Endothelial cell of umbilical vein (primary cell): ENCODE measurements around the gene CACNA1E. TPM values are rescaled to one million over a fixed set of nuclear protein-coding genes. Genes with fewer than 3 reads are reported as not detected.

Experiments
- BruUV-seq: library from RNA; stranded (reverse); fragments of 400-500 nt; replicated peaks from 2 replicates; lab custom pipeline; 2021; lab: Mats Ljungman, UMichigan
- CTCF ChIA-PET: fragments of 300-600, 350-600 bp; sonication (Branson Sonifier 250); formaldehyde crosslinking; loops from one replicate; lab custom pipeline; 2021; ENCODE audit warnings: antibody characterized with exemption, inconsistent platforms; lab: Charles Lee
- POLR2A ChIA-PET: fragments of 300-600, 350-600 bp; sonication (Branson Sonifier 250); formaldehyde crosslinking; loops from one replicate; lab custom pipeline; 2021; ENCODE audit warnings: antibody characterized with exemption, inconsistent platforms; lab: Charles Lee
- DNase-seq: peaks from one replicate; pipeline ENCODE4 v3.0.0-alpha.2; 2011; ENCODE audit warnings: low read depth, low spot score
- FAIRE-seq: peaks from 2 replicates; lab custom pipeline; 2011; peaks lifted over from hg19 to GRCh38; lab: Jason Lieb, UNC
- H2AFZ ChIP-seq: 2 replicates; pipeline ENCODE4 v1.6.0; 2012; ENCODE audit warnings: low read depth, low read length, control low read depth, inconsistent platforms
- H3K27ac ChIP-seq: 2 replicates; pipeline ENCODE4 v1.5.1; 2011; ENCODE audit warnings: low read depth, mild to moderate bottlenecking, control low read depth, low read length, moderate library complexity; ENCODE audit not compliant: insufficient read depth
- H3K27me3 ChIP-seq, 2 experiments: 2 replicates each; pipeline versions ENCODE4 v1.6.0 to v1.6.1; 2011; ENCODE audit warnings: low read length in 2 of 2, mixed read lengths in 1 of 2; ENCODE audit not compliant: control insufficient read depth in 2 of 2, insufficient read depth in 2 of 2
- H3K36me3 ChIP-seq, 2 experiments: 2 replicates in 1 of 2; 3 replicates in 1 of 2; pipeline ENCODE4 v1.5.1; 2011; ENCODE audit warnings: low read length in 2 of 2, mild to moderate bottlenecking in 1 of 2, moderate library complexity in 1 of 2; ENCODE audit not compliant: control insufficient read depth in 2 of 2, insufficient read depth in 2 of 2; ENCODE audit errors: extremely low read depth in 1 of 2
- H3K4me1 ChIP-seq: 3 replicates; pipeline ENCODE4 v1.5.1; 2011; ENCODE audit warnings: mild to moderate bottlenecking, low read length; ENCODE audit not compliant: control insufficient read depth, insufficient read depth; ENCODE audit errors: extremely low read depth
- H3K4me2 ChIP-seq: 2 replicates; pipeline ENCODE4 v1.6.1; 2011; ENCODE audit warnings: low read length, control low read depth, mixed read lengths; ENCODE audit not compliant: insufficient read depth
- H3K4me3 ChIP-seq, 3 experiments: fragments of 200-600 bp in 1 of 3; sonication (generic), shearing (Covaris generic) in 1 of 3; replicated peaks in 1 of 3; 2 replicates each; pipeline ENCODE4 v1.5.1; 2011 to 2016; ENCODE audit warnings: control low read depth in 3 of 3, low read length in 3 of 3, mild to moderate bottlenecking in 2 of 3, inconsistent platforms in 1 of 3, low read depth in 1 of 3, moderate library complexity in 1 of 3; ENCODE audit not compliant: insufficient read depth in 1 of 3
- H3K79me2 ChIP-seq: 2 replicates; pipeline ENCODE4 v1.6.0; 2012; ENCODE audit warnings: low read length, inconsistent platforms; ENCODE audit not compliant: control insufficient read depth, insufficient read depth
- H3K9ac ChIP-seq: replicated peaks from 2 replicates; pipeline ENCODE3; 2011; ENCODE audit warnings: low read length, control low read depth; ENCODE audit not compliant: insufficient read depth; ENCODE audit errors: extremely low read depth
- H3K9me1 ChIP-seq: replicated peaks from 3 replicates; pipeline ENCODE4 v1.6.0; 2011; ENCODE audit warnings: mild to moderate bottlenecking, low read length; ENCODE audit not compliant: control insufficient read depth, insufficient read depth; ENCODE audit errors: extremely low read depth
- H3K9me3 ChIP-seq: replicated peaks from 2 replicates; pipeline ENCODE4 v1.5.1; 2012; ENCODE audit warnings: low read length, inconsistent platforms; ENCODE audit not compliant: control insufficient read depth, insufficient read depth
- H4K20me1 ChIP-seq: replicated peaks from 2 replicates; pipeline ENCODE3; 2011; ENCODE audit warnings: mild to moderate bottlenecking, low read length; ENCODE audit not compliant: control insufficient read depth, insufficient read depth; ENCODE audit errors: extremely low read depth
- EZH2 ChIP-seq: IDR thresholded peaks from 2 replicates; pipeline ENCODE4 v1.6.1; 2012; ENCODE audit warnings: borderline replicate concordance, low read depth, mild to moderate bottlenecking, moderate library complexity, low read length, inconsistent platforms; ENCODE audit not compliant: severe bottlenecking
- FOS ChIP-seq: IDR thresholded peaks from 2 replicates; pipeline ENCODE4 v1.6.1; 2011; ENCODE audit warnings: mild to moderate bottlenecking, low read length, moderate library complexity, borderline replicate concordance; ENCODE audit not compliant: insufficient read depth
- GATA2 ChIP-seq: IDR thresholded peaks from 2 replicates; pipeline ENCODE4 v1.7.0; 2011; ENCODE audit warnings: low read depth, mild to moderate bottlenecking, moderate library complexity, mixed read lengths, low read length; ENCODE audit not compliant: insufficient read length, insufficient read depth
- JUN ChIP-seq: IDR thresholded peaks from 2 replicates; pipeline ENCODE4 v1.6.1; 2011; ENCODE audit warnings: borderline replicate concordance, low read depth; ENCODE audit not compliant: insufficient read length, insufficient read depth
- MYC ChIP-seq: IDR thresholded peaks from one replicate; pipeline ENCODE4 v1.6.1; 2011; ENCODE audit warnings: mild to moderate bottlenecking, low read depth, low read length
- POLR2A ChIP-seq: IDR thresholded peaks from 2 replicates; pipeline ENCODE4 v1.6.1; 2012; ENCODE audit warnings: low read depth, mild to moderate bottlenecking, control low read depth, low read length
- POLR2AphosphoS5 ChIP-seq: IDR thresholded peaks from 2 replicates; pipeline ENCODE4 v1.6.1; 2012; ENCODE audit warnings: low read depth, mild to moderate bottlenecking, control low read depth, low read length, moderate library complexity; ENCODE audit not compliant: insufficient read depth
- dilution Hi-C: fragments of 300-500 bp; cut with MboI; formaldehyde crosslinking; loops from one replicate; pipeline ENCODE4 v1.15.0; 2019; ENCODE audit warnings: low sequenced_read_pairs; ENCODE audit not compliant: extremely low pct_ligation_motif_present
- intact Hi-C: fragments of 100-400 bp; cut with micrococcal nuclease; formaldehyde crosslinking; loops from one replicate; pipeline ENCODE4 v1.10.0; 2022
- polyA plus RNA-seq, 4 experiments: library from polyadenylated mRNA; depleted of rRNA in 3 of 4; stranded (reverse) in 3 of 4; unstranded in 1 of 4; fragments of >200 nt; gene quantifications; 2 replicates each; pipeline versions ENCODE4 v1.2.1 to v1.2.3, GENCODE V29; 2011 to 2012; ENCODE audit warnings: missing spikeins in 1 of 4
- total RNA-seq: library from RNA; stranded (reverse); gene quantifications from 2 replicates; pipeline ENCODE4 v1.2.3, GENCODE V29; 2021
- TF ChIP-seq, protein P1 (sequence below), 2 donors: IDR thresholded peaks; 1 replicate in 1 of 2; 2 replicates in 1 of 2; pipeline ENCODE4 v1.5.1; 2011; ENCODE audit warnings: low read length in 2 of 2, mild to moderate bottlenecking in 2 of 2, moderate library complexity in 2 of 2, control low read depth in 1 of 2, inconsistent platforms in 1 of 2, low read depth in 1 of 2; ENCODE audit not compliant: insufficient read depth in 1 of 2; ENCODE audit errors: extremely low read depth in 1 of 2
- TF ChIP-seq, protein P2 (sequence below): IDR thresholded peaks from 2 replicates; pipeline ENCODE4 v1.6.1; 2011; ENCODE audit not compliant: insufficient read depth, insufficient read length

Gene CACNA1E
- total and polyA plus RNA-seq, 2 donors (not counting 3 experiments of a cell fraction or from before 2014, with no cell fraction given): not detected

DNA sequence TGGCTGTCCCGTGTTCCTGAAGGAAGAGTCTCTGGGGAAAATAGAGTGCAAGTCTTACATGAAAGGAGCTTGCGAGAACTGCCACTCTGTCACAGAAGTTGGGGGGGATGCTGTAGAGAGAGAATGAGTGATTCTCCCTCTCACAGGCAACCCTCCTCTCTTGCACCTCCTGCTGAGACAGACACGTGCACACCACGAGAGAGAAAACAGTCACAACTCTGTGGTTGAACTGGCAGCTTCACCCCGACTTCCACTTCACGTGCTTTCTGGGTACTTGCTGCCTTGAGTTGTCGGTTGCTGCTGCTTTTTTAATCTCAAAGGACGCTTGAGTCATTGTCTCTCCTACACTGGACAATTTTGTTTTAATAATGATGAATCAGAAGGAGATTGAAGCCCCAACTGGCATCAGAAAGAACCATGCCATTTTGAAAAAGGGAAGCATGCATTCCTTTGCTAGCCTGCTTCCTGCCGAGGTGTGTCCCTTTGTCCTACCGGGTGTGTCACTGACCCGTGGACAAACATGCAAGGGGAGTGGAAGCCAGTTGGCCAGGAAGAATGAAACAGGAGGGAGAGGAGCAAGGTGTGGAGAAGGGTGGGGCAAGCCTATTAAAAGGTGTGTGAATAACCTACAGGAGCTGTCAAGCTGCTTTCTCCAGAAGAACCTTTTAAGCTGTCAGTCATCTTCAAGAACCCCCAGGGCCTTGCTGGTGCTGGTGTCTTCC lies 164.2 kb downstream of the CACNA1E start:
- no TSS peak for BruUV-seq
- Histone ChIP-seq H3K27me3 (no peaks in the 10 kb centered on the region), H3K4me3 (no peak overlapping the region), H3K9ac (no peak overlapping the region), H2AFZ (no peak overlapping the region), H3K9me3 (peaks cover 3% of the 10 kb centered on the region), H3K36me3 (no peaks in the 10 kb centered on the region), H3K79me2 (no peaks in the 10 kb centered on the region), H3K4me2 (no peak overlapping the region), H3K27ac (no peak overlapping the region), H3K9me1 (no peaks in the 10 kb centered on the region), H3K4me1 (no peaks in the 10 kb centered on the region), H4K20me1 (no peaks in the 10 kb centered on the region)
- ChIA-PET POLR2A (no interaction called here), CTCF (no interaction called here)
- dilution Hi-C loops (no loop called here), intact Hi-C loops (no loop called here)
- DNase-seq: no peak
- TF ChIP-seq EZH2: no peak
- TF ChIP-seq, protein P1, sequence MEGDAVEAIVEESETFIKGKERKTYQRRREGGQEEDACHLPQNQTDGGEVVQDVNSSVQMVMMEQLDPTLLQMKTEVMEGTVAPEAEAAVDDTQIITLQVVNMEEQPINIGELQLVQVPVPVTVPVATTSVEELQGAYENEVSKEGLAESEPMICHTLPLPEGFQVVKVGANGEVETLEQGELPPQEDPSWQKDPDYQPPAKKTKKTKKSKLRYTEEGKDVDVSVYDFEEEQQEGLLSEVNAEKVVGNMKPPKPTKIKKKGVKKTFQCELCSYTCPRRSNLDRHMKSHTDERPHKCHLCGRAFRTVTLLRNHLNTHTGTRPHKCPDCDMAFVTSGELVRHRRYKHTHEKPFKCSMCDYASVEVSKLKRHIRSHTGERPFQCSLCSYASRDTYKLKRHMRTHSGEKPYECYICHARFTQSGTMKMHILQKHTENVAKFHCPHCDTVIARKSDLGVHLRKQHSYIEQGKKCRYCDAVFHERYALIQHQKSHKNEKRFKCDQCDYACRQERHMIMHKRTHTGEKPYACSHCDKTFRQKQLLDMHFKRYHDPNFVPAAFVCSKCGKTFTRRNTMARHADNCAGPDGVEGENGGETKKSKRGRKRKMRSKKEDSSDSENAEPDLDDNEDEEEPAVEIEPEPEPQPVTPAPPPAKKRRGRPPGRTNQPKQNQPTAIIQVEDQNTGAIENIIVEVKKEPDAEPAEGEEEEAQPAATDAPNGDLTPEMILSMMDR (IDR thresholded peaks at IDR 0.05; ENCODE audit: extremely low read depth in 1 of 2, insufficient read depth in 1 of 2, low read depth in 1 of 2, low read length in 2 of 2): no peak
- TF ChIP-seq POLR2A: no peak
- no peak for TF ChIP-seq MYC
- TF ChIP-seq FOS: no peak
- TF ChIP-seq POLR2AphosphoS5: no peak
- no peak for TF ChIP-seq JUN
- TF ChIP-seq, protein P2, sequence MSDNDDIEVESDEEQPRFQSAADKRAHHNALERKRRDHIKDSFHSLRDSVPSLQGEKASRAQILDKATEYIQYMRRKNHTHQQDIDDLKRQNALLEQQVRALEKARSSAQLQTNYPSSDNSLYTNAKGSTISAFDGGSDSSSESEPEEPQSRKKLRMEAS: no peak
- TF ChIP-seq GATA2: no peak
- no peak for FAIRE-seq
